HG02759 (cell line): ENCODE results near the gene KRT74.

Experiments used
- ATAC-seq: cut with Tn5 transposase; IDR thresholded peaks from one replicate; pipeline ENCODE4 v1.9.1; 2021; ENCODE audit warnings: mild to moderate bottlenecking, moderate library complexity; ENCODE audit not compliant: unreplicated experiment

The KRT74 gene

DNA sequence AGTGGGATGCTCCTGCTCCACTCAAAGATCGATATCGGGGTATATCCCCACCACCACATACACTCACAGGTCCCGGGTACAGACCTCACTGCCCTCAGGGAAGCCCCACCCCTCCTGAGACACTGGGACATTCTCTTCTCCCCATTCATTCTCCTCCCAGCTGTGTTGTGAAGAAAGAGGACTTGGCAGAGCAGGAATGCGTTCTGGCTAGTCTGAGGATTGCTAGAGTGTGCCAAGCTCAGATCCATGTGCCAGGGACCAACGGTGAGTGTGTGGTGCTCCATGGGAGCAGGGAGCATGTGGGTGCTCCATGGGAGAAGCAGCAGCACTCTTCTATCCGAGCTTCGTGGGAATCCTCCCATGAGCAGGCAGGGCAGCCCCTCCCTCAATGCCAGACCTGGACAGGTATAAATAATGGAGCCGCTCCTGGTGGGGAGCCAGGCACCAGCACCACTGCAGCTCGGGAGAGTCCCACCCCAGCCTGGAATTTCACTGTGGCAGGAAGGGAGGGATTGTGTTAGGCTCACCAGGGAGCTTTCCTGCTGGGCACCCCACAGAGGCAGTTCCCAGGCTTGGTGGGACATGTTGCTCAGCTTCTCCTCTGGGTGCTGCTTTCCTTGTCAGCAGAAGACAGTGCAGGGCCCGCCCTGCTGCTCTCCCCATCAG, 51.2 kb downstream of the KRT74 start:
- ATAC-seq: no peak

DNA sequence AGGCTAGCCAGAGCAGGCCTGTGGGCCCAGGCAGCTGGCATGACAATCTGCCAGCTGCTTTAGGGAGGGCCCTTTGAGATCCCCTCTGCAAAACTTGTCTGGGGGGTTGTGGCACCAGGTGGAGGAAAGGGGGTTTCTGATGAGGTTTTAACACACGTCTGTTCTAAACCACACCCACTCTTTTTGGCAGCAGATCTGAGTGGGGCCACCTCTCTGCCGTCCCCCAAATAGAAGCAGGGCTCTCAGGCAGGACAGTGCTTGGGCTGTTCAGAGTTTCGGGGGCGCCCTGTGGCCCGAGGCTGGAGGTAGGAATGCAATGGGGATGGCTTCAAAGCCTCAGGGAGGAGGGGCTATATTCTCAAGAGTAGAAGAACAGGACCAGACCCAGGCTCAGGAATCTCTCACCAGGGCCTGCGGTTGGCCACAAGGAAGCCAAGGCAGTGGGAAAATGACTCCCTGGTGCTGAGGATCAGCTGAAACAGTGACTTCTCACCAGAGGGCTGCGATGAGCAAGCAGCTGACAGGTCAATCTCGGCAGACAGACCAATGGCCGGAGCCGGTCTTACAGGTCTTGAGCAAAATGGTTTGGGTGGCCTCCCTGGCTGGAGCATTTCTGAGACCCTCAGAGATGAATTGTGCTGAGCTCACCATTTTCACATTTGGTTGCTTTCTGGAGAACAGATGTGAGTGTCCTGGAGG, 51.9 kb downstream of the KRT74 start:
- ATAC-seq: no peak

DNA sequence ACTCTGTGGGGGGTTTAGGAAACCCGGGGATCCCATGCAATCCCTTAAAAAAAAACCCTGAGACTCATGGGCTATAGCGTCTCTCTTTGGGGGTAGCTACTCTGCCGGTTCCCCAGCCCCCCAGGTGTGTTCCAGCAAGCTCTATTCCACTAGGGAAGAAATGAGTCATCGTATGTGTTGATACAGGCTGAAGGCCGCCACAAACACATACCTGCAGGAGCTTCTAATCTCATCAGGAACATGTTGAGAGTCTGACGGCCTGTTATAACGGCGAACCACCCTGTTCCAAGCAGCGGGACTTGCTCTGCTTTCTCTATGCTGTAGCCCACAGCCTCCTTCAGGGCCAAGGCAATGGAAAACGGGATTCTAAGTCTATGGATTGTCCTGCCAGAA, 52.5 kb downstream of the KRT74 start:
- no peak for ATAC-seq

DNA sequence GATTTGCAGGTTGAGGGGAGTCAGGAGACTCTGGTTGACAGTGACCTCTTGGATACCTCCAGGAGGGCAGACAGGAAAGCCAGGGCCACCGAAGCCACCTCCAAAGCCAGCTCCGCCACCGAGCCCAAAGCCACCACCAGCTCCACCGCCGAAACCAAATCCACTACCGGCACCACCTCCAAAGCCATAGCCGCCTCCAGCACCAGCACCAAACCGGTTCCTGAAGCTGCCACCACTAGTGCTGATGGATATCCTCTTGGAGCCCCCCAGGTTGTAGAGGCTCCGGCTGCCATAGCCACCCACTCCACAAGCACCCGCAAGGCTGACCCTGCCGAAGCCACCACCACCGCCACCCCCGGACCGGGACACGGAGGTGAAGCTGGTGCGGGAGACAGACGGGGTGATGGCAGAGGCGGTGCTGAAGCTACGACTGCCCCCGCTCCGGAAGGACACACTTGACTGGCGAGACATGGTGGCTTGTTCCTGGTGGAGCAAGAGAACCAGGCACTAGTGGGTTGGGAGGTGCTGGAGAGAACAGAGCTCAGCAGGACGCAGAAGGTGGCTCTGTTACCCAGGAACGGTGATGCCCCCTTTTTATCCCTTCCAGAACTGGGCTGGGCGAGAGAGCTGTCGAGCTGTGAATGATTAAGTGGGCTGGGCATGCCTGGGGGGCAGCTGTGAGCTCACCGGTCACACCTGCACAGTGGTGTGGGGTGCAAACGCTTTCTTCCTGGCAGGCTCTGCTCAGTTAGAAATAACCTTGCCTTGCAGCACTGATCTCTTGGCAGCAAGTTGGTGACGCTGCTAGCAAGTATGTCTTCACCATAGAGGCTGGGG, 53.6 kb downstream of the KRT74 start, which contains the start of gene KRT5:
Gene KRT5 (minus strand): TSS at position 569 of the 837 bp plus-strand sequence. CDS start 98 bp downstream, at position 471.
- no peak for ATAC-seq

DNA sequence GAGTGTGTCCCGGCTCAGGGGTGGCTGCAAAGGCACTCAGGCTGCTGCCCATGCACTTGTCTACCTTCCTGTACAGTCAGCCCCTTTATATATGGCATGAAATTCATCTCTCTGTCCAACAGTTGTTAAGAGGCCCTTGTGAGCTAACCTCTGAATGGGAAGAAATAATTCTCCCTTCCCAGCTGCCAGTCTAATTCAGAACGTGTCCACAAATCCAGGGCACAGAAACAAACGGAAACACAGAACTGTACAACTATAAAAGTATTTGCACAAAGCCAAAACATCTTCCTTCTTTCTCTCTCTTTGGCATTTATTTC, 54.3 kb downstream of the KRT74 start:
- no peak for ATAC-seq

DNA sequence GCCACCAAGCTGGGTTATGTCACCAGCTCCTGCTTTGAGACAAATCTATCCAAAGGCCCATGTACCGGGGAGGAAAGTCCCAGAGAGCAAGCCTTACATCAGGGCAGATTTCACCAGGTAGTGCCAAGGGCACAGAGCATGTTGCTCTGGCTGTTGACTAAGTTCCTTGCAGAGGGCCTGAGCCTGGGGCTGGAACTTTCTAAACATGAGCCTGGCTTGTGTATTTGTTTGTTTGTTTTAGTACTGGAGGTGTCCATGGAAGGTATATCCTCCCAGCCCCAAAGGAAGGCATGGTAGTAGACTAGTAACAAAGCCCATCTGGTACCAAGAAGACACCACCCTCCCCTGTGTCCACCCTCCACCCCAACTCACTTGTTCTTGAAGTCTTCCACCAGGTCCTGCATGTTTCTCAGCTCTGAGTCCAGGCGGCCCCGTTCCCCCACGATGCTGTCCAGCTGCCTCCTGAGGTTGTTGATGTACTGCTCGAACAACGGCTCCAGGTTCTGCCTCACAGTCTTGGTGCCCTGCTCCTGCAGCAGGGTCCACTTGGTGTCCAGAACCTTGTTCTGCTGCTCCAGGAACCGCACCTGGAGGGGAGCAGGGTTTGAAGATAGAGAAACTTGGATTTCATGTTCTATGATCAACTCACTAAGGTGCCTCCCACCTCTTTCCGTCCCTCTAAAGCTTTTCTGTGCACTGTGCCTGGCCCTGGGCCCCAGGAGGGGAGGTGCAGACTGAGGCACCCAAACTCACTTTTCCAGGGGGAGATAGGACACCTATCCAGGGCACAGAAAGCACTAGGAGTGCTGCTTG, 54.9 kb downstream of the KRT74 start:
- ATAC-seq: no peak

DNA sequence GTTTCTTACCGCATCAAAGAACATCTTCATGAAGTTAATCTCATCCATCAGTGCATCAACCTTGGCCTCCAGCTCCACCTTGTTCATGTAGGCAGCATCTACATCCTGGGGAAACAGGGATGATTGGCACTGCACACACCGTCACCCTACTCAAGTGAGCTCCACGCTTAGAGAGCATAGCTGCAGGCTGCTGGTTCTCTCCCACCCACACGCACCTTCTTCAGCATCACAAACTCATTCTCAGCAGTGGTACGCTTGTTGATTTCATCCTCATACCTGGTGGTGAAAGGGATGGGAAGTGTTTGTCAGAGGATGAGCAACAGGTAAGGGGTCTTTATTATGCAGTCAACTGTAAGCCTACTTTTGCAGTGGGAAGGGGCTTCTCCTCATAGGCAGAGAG, 55.8 kb downstream of the KRT74 start:
- no peak for ATAC-seq

DNA sequence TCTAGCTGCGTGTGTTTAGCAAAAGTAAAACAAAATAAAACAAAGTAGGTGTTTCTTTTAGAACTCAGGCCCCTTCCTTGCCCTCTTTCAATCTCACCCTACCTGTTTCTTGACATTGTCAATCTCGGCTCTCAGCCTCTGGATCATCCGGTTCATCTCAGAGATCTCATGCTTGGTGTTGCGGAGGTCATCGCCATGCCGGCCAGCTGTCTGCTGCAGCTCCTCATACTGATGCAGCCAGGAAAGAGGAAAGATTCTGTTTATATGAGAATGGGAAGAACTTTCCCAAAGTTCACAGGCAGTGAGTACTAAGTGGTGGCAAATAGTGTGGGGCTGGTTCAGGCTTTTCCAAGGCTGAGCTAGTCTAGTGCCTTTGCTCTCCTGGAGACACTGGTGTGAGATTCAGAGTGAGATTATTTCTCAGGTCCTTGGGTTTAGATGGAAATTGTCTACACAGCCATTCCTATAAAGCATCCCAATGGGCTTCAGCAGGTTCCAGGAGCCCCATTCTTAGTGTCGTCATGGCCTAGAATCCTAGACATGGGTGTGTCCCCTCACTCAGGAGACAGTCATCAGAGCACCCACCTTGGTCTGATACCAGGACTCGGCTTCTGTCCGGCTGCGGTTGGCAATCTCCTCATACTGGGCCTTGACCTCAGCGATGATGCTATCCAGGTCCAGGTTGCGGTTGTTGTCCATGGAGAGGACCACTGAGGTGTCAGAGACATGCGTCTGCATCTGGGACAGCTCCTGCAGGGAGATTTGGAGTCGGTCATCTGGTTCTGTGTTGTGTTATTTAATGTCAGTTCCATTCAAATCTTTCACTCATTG, 56.4 kb downstream of the KRT74 start:
- ATAC-seq: no peak

DNA sequence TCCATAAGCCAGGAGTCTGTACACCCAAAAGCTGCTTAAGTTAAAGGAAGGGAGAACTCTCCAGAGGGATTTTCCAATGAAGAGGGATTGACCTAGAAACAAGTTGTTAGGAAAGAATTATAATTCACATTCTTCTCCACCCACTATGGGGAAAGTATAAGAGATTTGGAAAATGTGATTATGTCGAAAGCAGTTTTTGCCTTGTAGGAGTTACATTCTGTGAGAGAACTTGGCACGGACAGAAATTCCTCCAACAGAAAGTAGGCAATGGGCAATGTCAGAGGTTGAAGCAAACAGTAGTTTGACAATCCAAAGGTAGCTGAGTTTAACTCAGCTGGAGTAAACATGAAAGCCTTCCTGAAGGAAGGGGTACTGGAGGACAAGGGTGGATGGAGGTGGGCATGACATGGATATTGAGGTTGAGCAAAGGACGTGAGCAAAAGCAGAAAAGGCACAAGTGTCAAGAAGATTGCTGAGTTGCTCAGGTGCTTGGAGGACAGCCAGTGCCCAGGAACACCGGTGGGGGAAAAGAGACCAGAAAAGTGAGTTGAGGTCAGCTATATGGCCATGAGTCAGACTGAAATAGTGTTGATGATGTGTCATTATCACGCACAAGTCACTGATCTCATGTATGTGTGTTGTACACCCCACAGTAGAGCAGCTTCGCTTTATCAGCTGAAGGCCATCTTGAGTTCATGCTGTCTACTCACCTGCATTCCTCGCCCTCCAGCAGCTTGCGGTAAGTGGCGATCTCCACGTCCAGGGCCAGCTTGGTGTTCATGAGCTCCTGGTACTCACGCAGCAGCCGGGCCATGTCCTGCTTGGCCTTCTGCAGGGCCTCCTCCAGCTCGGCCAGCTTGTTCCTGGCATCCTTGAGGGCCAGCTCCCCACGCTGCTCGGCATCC, 57.5 kb downstream of the KRT74 start:
- no peak for ATAC-seq
